Body of pancreas (tissue), 4 donors: Measurements from ENCODE around the gene RPP21.

Experiments
- POLR2A ChIP-seq, 3 donors: fragments of 450-650 bp; IDR thresholded peaks; one replicate each; pipeline ENCODE4 v1.6.1; 2016; ENCODE audit warnings: antibody characterized with exemption in 3 of 3, mild to moderate bottlenecking in 2 of 3
- TF ChIP-seq, protein P1 (sequence below), 7 experiments: fragments of 450-650 bp in 4 of 7; fragments of 200-600 bp in 3 of 7; sonication (generic) in 3 of 7; IDR thresholded peaks; one replicate each; pipeline ENCODE4 v1.5.1; 2016 to 2019; ENCODE audit warnings: antibody characterized with exemption in 7 of 7

DNA sequence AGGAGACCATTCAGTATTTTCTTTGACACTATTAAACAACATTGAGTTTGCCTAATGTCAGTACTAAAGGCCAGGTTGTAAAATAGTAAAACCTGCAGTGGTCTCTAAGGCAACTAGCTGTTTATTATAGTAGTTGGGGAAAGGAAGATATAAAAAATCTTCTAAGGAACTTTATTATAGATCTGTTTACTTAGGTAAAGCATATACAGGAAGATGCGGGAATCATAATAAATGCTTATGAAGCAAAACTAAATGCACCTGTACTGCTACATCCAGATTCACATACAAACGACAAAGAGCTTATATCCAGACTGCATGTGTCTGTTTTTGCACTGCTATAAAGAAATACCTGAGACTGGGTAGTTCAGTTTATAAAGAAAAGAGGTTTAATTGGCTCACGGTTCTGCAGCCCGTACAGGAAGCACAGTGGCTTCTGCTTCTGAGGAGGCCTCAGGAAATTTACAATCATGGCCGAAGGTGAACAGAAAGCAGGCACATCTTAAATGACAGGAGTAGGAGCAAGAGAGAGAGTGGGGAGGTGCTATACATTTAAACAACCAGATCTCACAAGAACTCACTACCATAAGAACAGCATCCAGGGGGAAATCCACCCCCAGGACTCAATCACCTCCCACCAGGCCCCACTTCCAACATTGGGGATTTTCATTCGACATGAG is 26.9 kb upstream of the RPP21 start:
- TF ChIP-seq, protein P1, sequence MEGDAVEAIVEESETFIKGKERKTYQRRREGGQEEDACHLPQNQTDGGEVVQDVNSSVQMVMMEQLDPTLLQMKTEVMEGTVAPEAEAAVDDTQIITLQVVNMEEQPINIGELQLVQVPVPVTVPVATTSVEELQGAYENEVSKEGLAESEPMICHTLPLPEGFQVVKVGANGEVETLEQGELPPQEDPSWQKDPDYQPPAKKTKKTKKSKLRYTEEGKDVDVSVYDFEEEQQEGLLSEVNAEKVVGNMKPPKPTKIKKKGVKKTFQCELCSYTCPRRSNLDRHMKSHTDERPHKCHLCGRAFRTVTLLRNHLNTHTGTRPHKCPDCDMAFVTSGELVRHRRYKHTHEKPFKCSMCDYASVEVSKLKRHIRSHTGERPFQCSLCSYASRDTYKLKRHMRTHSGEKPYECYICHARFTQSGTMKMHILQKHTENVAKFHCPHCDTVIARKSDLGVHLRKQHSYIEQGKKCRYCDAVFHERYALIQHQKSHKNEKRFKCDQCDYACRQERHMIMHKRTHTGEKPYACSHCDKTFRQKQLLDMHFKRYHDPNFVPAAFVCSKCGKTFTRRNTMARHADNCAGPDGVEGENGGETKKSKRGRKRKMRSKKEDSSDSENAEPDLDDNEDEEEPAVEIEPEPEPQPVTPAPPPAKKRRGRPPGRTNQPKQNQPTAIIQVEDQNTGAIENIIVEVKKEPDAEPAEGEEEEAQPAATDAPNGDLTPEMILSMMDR (IDR thresholded peaks at IDR 0.05), result no peak
- no peak for TF ChIP-seq POLR2A (IDR thresholded peaks at IDR 0.05)
